HG03460 (cell line): Measurements from ENCODE around the gene PLVAP.
"Not testable (repeated sequence)": the region's sequence is repeated elsewhere in the genome, so short reads cannot be mapped to it uniquely, and the experiment has no call there.

Experiments used
- ATAC-seq: cut with Tn5 transposase; IDR thresholded peaks from one replicate; pipeline ENCODE4 v1.9.1; 2021; ENCODE audit not compliant: unreplicated experiment

PLVAP gene

DNA sequence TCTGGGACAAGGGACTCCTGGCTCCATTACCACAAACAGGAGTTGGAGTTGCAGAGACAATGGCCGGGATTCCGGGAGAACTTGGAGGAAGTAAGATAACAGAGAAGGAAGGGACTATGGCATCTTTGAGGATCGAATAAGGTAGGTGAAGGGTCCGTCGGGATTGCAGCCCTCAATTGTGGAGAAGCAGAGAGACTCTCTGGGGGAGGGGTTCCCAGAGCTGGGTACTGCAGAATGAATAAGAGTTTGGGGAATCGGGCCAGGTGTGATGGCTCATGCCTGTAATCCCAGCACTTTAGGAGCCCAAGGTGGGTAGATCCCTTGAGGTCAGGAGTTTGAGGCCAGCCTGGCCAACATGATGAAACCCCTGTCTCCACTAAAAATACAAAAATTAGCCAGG lies 24.5 kb upstream of the PLVAP start:
- no peak for ATAC-seq

DNA sequence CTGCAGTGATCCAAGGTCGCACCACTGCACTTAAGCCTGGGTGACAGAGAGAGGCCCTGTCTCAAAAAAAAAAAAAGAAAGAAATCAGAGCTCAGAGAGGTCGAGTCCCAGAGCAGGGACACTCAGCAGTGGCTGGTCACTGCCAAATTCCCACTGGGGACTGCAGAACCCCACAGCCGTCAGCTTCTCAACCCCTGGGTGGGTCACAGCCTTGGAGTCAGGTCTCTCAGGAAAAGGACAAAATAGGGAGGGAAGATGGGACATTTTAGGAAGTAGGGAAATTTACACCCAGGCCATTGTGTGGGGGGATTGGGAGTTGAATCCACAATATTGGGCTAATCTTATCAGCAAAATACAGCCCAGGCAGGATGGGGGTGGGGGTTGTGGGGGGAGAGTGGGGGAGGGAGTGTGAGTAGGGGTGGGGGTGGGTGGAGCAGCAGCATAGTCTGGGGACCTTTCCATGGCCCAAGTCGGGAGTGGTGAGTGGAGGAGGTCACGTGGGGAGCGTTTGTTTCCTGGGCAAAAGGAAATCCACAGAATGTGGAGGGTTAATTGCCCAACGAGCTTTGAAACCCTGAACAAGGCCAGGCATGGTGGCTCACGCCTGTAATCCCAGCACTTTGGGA lies 21.9 kb upstream of the PLVAP start:
- no peak for ATAC-seq

DNA sequence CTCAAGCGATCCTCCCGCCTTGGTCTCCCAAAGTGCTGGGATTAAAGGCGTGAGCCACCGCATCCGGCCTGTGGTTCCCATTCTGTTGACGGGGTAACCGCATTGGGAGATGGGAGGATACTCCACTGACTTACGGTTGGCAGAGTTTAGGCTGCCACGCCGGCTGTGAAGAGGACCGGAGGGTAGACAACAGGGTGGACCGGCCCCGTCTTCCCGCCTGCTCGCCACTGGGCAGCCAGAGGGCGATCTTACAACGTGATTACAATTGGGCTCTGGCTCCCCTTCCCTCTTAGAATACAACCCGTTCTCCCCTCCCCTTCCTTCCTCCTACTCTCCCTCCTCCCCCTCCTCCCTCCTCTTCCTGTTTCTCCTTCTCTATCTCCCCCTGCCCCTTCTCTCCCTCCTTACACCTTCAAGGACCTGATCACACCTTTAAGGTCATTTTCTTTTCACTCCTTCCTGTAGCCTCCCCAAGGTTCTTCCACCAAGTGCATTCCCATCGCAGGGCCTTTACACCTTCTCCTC lies 17.8 kb upstream of the PLVAP start:
- no peak for ATAC-seq

DNA sequence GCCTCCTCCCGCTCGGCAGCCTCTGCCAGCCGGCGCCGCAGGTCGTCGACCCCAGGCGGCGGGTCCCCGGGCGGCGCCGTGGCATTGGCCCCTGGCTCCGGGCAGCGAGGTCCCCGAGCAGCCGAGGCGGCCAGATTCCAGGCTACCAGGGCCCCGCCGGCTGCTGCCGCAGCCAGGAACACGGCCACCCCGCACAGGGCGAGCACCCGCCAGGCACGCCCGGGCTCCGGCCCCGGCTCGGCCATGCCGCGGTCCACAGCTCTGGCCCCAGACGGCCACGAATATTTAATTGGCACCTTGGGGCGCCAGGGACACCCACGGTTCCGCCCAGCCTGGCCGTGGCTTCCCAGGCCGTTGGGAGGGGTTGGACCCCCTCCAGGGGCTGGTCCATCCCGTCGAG lies 16.8 kb upstream of the PLVAP start, which contains the start of gene CCDC194:
Gene CCDC194 (minus strand): TSS at position 283 of the 400 bp plus-strand sequence. CDS start 38 bp downstream, at position 245.
- ATAC-seq = no peak

DNA sequence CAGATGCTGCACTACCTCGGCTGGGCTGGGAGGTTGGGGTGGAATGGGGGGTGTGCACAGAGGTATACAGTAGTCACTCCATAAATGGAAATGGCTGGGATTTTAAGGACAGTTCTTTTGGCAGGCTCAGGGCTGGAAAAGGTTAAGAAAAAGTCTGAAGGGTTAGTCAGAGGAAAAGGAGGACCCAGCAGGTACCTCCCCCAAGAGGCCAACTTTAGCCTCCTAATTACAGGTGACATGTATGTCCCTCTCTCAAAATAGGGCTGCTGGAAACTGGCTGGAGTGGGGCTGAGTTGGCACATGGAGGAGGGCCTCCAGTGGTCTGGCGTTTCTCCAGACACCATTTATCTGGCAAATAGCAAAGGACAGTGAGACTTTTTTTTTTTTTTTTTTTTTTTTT lies 15.9 kb upstream of the PLVAP start:
- no peak for ATAC-seq

DNA sequence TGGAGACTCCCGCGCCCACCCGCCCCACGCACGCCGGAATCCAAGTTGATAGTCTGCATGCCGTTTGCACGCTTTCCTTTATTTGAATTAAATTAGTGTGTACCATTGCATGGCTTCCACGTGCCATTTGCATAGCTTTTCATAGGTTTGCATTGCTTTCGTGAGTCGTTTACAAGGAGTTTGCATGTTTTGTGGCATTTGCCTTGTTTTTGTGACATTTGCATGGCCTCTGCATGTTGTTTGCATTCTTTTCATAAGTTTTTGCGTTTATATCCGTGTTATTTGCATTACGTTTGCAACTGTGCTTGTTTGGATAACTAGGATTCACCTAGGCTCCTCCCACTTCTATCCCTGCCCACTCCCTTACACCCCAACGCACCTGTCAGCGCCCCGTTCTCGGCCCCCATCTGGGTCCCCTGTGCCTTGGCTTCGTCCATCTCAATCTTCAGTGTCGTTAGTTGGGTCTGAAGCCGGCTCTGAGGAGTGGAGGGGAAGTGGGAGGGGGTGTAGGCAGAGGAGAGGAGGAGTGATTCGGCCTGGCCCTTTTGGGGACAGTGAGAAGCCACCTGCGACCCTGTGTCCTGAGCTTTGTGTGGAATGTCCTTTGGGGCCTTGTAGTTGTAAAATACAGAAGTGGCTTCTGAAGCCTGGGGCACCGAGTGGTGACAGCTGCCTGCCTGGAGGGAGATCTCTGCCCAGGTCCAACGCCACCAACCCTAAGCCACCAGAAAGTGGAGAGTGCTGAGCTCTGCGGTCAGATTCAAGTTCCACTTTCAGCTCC lies 14.4 kb upstream of the PLVAP start:
- no peak for ATAC-seq

DNA sequence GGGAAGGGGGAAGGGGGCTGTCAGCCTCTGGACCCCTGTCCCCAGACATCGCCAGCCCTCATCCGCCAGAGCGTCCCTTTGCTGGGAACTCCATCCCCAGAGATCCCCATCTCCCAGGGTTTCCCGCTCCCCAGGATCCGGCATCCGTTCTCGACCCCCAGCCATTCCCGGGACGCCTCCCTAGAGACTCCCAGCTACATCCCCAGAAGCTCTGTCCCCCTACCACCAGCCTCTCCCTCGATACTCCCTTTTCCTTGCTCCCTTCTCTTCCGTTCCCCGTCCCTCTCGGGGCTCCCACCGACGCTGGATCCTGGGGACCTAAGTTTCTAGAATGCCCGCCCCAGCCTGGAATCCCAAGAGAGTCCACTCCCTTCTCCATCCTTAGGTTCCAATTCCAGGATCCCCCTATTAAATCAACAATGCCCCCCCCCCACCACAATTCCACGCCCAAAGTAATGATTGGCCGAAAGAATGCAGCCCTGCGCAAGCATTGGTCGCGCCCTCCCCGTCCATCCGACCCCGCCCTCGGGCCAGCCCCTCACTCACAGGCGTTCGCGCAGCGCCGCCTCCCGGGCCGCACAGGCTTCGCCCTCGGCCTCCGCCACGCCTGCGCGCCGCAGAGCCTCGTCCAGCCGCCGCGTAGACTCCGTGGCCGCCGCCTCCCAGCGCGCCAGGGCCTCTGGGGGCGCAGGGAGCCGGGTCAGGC lies 13.7 kb upstream of the PLVAP start:
- peak; percentile 91 for ATAC-seq

DNA sequence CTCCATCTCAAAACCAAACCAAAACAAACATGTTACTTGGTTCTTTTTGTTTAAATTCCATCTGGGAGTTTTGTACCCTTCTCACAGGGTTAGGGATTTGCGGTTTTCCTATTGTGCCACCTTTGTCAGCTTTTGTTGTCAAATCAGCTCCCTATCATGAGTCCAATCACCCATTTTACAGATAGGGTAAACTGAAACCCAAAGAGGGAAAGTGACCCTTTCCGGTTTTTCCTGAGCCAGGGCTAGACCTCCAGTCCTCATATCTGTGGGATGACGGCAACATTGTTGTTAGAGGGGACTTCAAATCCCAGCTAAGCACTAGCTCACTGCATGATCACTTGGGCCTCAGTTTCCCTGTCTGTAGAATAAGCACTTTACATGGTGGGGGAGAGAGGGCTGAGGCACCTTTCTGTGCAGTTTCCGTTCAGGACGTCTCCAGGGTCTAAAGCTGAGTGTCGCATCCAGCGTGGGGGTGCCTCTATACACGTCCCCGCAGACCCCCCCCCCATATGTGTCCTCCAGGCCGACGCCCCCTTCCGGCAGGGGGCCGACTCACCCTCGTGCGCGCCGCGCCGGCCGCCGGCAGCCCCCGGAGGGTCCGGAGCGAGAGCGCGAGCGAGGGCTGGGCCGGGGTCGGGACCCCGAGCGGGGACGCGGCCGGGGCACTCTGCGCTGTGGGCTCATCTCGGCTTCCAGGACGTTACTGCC lies 13.0 kb upstream of the PLVAP start:
- ATAC-seq = no peak

DNA sequence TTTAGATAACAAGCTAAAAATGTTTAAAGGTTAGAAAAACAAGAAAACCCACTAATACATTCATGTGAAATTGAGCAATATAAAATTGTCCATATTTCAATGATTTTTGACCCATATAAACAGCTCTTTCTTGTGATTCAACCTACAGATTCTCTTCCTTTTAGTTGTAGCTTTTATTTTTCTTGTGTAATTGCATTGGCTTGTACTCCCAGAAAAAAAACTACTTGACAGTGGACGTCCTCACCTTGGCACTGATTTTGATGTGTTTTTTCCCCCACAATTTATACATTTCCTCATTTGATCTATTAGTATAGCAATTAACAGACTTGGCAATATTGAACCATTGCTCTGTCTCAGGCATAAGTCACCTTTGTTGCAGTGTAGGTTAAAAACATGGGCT lies 12.1 kb upstream of the PLVAP start:
- no peak for ATAC-seq

DNA sequence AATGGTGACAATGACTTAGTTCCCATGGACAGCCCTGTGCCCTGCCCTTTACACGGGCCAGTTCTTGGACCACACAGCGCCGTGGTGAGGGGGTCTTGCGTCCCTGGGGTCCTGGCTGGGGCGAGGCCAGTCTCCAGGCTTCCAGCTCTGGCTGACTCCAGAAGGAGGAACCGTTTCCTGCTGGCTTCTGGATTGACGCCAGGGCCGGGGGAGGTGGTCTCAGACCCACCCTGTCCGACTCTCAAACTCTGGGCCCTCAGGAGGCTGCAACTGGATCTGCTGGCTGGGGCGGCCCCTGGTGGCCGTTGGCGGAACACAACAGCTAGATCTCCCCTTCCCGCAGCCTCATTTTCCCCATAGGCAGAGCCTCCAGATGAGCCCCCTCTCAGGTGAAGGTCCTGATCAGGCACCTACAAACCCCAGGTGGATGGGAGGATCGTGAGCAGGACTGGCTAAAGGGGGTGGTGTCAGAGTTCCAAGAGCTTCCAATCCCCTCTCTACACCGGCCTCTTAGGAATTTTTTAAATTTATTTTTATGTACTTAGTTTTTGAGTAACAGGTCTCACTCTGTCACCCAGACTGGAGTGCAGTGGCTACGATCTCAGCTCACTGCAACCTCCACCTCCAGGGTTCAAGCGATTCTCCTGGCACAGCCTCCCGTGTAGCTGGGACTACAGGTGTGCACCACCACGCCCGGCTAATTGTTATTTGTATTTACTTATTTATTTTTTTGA lies 8.9 kb upstream of the PLVAP start:
- no peak for ATAC-seq

DNA sequence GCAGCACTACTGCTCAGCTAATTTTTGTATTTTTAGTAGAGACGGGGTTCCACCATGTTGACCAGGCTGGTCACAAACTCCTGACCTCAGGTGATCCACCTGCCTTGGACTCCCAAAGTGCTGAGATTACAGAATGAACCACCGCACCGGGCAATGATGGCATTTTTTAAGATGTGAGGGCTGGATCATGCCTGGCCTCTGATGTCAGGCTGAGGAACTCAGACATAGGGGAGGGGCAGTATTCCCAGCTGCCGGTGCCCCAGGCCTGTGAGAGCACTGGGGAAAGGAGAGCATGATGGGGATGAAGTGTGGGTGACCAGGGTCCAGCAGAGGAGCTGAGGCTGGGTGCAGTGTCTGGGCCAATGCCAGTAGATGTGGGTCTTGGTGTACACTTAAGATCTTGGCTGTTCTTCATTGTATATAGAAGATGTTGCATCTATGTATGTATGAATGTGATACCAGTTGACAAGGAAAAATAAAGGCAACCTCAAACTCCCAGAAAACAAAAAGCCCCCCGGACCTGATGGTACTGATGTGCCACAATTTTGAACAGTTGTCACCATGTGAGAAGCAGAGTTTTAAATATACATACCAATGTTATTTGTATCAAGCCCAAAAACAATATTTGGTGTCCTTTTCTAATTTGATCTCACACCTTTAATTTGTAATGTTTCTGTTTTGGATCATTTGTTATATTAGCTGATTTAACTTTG lies 3.4 kb upstream of the PLVAP start:
- no peak for ATAC-seq

DNA sequence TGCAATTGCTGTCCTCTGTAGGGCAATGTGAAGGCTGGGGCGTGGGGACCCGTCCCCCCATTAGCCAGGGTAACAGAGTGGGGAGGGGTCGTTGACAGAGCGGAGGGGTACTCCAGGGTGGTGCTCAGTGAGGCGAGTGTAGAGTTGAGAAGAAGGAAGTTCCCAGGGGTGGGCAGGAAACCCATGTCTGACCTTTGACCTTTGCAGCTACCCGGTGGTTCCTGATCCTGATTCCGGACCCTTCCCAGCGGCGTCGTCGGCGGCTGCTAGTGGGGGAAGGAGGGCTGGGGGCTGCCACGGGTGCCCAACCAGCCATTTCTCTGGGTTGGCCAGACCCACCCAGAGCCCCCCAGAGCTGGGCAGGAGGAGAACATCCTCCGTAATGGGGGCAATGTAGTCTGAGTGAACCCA lies 2.1 kb upstream of the PLVAP start:
- no peak for ATAC-seq

DNA sequence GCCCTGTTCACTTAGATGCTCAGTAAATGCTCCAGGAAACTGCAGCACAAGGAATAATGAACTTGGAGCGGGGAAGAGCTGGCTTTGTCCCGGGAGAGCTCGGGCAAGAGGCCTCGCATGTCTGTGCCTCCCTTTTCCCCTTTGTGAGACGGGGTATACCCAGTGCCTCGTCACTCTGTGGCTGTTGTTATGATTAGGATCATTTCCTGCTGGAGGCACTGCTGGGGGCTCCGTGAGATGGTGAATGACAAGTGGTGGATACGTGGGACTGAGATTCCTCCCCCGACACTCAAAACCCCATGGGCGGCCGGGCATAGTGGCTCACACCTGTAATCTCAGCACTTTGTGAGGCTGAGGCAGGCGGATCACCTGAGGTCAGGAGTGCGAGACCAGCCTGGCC lies 1.1 kb upstream of the PLVAP start:
- ATAC-seq = no peak

DNA sequence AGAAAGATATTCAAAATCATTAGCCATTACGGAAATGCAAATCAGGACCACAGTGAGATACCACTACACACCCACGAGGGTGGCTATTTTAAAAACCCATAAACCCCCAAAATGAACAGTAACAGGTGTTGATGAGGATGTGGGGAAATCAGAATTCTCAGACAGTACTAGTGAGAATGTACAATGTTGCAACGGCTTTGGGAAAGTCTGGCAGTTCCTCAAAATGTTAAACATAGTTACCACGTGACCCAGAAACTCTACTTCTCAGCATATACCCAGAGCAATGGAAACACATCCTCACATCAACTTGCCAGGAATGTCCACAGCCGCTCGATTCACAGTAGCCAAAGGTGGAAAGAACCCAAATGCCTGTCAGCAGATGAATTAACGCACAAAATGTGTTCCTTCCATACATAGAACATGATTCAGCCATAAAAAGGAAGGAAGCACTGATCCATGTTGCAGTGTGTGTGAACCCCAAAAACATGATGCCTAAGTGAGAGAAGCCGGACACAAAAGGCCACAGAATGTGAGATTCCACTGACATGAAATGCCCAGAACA lies 7.0 kb downstream of the PLVAP start:
- peak; percentile 80 for ATAC-seq

DNA sequence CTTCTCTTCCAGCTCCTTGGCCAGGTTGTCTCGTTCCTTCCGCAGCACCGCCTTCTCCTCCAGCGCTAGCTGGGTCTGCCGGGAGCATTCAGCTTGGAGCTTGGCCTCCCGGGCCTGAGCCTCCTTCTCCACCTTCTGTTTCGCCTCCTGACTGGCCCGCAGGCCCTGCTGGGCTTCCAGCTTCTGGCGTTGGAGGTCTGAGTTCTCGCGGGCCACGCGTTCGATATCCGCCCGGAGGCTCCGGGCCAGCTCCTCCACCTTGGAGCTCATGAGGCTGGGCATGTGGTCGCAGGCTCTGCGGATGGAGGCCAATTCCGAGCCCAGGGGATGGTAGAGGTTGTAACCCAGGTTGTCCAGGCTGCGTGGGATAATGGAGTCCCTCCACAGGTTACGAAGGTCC lies 11.8 kb downstream of the PLVAP start:
- no peak for ATAC-seq

DNA sequence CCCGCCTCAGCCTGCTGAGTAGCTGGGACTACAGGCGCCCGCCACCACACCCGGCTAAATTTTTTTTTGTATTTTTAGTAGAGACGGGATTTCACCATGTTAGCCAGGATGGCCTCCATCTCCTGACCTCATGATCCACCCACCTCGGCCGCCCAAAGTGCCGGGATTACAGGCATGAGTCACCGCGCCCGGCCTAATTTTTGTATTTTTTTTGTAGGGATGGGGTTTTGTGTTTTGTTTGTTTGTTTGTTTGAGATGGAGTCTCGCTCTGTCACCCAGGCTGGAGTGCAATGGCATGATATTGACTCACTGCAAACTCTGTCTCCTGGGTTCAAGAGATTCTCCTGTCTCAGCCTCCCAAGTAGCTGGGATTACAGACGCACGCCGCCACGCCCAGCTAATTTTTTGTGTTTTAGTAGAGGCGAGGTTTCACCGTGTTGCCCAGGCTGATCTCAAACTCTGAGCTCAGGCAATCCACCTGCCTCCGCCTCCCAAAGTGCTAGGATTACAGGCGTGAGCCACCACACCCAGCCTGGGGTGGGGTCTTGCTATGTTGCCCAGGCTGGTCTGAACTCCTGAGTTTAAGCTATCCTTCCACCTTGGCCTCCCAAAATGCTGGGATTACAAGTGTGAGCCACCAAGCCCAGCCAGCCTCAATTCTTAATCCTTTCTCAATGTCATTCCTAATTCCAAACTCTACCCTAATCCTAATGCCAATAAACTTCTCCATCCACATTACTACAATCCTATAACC lies 13.1 kb downstream of the PLVAP start:
- ATAC-seq = not testable (repeated sequence)

DNA sequence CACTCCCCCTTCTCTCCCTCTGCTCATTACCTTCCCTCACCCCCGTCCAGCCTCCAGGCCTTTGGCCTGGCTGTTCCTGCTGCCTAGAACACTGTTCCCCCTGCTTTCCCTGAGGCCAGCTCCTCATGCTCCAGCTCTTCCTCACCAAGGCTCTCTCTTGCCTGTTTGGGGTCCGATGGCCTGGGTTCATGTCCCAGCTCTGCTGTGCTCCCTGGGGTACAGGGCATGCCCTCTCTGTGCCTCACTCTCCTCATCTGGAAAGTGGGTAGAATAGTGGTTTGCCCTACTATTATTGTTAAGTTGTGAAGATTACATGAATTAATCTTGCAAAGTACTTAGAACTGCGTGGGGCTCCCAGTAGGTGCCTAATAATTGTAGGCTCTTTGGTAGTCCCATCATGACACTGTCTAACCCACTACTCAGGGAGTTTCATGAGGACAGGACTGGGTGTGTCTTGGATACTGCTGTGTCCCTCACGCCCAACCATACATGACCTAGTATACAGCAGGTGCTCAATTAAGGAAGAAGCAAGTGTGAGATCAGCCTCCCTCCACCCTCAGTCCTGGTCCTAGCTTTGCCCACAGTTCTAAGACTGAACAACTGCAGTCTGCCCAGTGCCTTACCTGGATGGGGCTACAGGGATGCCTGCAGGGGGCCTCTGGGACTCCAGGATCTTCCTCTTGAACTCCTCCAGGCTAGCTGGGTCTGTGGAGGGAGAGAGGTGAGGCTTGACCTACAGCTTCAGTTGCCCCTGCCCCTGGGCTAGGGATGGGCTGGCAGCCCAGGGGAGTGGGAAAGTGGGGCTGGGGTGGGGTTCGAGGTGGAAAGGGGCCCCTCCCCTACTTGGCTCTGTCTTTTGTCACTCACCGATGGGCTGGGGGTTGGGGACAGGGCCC lies 17.0 kb downstream of the PLVAP start:
- ATAC-seq = no peak

DNA sequence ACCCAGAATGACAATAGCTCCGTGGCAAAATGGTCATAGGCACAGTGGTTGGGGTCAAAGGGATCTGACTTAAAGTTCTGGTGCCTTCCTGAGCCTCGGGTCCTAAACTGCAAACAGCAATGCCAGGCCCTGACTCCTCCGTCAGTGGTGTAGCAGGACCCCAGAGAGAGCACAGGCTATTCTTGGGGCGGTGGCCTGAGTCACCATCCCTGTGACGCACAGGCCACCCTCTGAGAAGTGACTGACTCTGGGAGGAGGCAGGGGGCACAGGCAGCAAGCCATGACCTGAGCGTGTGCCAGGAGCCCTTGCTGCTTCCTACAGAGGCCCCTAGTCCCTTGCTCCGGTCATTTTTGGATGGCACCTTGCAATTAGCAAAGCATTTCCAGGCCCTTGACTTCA lies 18.7 kb downstream of the PLVAP start:
- ATAC-seq = no peak
